GM19193 (cell line): ENCODE measurements around the gene HDGFL1.

ENCODE experiments used
- POLR2A ChIP-seq: IDR thresholded peaks from 4 replicates; pipeline ENCODE4 v1.6.1; 2011; ENCODE audit not compliant: insufficient read depth, insufficient read length; ENCODE audit errors: extremely low read depth

Gene HDGFL1

DNA sequence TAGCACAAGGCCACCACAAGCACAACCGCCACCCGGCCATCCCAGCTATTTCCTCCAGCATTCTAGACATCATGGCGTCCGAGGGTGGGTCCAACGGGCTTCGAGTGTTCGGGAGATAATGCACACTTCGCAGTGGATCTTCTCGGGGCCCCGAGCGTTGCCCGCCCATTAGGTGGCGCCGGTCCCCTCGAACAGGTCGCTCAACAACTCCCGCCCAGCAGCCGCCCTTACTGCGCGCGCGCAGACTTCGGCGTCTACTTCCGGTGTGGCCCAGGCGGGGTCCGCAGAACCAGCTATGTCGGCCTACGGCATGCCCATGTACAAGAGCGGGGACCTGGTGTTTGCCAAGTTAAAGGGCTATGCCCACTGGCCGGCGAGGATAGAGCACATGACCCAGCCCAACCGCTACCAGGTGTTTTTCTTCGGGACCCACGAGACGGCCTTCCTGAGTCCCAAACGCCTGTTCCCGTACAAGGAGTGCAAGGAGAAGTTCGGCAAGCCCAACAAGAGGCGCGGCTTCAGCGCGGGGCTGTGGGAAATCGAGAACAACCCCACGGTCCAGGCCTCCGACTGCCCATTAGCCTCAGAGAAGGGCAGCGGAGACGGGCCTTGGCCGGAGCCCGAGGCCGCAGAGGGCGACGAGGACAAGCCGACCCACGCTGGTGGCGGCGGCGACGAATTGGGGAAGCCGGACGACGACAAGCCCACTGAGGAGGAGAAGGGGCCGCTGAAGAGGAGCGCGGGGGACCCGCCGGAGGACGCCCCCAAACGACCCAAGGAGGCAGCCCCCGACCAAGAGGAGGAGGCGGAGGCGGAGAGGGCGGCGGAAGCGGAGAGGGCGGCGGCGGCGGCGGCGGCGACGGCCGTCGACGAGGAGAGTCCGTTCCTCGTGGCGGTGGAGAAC lies at the start of gene HDGFL1:
HDGFL1 (plus strand) TSS at position 286 of the 904 bp plus-strand sequence; CDS start at position 296, 10 bp downstream.
- no peak for TF ChIP-seq POLR2A

DNA sequence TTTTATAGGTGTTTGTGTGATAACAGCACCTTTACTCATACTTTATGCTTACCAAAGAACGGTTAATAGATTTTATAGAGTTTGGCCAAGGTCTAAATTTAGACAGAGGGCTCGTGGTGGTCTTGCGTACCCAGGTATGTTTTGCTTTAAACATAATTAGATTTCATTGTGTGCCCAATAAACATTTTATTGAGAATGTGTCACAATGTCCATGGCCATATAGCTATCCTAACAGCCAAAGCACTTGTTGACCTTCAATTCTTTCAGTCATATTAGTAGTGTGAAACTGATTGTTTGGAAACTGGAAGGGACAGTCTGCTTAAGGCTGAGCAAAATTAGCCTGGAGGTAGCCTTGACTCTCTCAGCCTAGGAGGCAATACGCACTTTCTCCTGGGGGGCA lies 48.3 kb upstream of the HDGFL1 start:
- TF ChIP-seq POLR2A = no peak

DNA sequence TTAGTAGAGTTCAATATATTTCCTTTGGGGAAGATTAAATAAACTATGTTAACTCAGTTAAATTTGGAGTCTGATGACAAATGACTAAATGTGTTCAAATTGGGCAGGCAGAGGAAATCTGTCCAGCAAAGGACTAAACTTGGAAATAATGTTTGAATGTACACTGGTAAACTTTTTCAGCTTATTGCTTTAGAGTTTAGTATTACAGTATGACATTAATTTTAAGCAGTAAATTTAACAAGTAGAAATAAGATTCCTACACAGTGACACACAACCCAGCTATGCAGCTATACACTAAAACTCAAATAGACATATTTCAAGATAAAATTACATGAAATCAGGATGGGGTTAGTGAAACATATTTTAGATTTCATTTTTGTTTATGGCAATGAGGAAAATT lies 42.6 kb upstream of the HDGFL1 start:
- TF ChIP-seq POLR2A = no peak

DNA sequence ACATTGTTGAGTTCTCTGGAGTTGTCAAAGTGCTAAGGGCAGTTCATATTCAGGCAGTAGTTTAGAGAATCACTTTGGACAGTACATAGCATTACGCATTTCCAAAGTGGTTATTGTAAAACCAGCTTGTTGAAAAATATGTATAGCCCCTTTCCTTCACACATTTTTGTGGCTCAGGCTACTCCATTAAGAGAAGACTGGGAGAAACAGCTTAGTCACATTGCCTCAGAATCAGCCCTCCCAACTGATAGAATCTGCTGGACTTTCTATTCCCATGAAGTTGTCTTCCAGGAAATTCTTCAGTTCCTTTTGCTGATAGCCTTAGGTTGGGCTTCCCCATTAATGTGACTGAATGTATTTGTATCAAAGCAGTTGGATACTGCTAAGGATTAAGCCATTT lies 39.5 kb upstream of the HDGFL1 start:
- no peak for TF ChIP-seq POLR2A

DNA sequence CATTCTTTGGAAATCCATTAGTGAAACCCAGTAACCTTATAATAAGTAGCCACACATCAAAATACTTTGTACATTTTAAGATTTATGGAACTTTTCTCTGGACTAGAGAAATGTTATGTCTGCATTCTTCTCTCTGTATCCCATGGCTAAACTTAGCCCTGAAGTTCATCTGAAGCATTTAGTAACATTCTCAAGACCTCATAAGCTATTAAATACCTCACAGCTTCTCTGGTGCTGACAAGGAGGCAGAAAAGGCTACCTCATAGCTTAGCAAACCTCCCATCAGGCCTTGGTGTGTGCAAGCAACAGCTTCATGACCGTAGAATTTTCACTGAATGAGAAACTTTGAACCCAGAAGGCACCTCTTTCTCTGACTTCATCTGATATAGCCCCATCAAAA lies 38.9 kb upstream of the HDGFL1 start:
- TF ChIP-seq POLR2A = no peak

DNA sequence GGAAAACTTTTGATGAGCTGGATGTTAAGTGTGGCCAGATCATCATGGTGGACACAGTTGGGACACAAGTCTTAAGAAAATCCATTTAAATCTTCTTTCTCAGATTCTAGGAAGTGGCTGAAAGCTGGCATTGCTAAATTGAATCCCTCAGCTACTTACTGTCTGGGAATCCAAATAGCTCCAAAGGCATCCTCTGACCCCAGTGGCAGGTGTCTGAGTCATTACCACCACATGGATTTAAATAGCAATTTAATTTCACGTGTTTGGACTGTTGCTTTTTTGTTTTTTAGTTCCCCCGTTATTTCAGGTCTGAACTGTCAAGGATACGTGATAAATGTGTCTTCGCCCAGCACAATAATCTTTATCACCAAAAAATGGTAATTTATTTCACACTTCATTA lies 33.2 kb upstream of the HDGFL1 start:
- no peak for TF ChIP-seq POLR2A

DNA sequence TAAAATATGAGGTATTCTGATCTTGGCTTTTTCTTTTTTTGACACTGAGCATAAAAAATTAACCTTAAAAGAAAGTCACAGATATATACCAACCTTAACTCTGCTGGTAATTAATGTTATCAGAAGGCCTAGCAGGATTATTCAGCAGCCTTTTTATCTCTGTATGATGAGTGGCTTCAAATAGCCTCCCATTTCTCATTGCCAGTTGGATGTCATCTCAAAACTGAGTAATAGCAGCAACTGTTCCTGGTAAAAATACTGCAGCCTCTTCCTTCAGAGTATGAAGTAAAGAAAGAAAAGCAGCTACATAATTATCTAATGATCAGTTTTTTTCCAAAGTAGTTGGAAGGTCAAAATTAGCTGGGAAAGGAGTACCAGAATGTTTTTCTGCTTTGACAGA lies 24.9 kb upstream of the HDGFL1 start:
- TF ChIP-seq POLR2A = no peak

DNA sequence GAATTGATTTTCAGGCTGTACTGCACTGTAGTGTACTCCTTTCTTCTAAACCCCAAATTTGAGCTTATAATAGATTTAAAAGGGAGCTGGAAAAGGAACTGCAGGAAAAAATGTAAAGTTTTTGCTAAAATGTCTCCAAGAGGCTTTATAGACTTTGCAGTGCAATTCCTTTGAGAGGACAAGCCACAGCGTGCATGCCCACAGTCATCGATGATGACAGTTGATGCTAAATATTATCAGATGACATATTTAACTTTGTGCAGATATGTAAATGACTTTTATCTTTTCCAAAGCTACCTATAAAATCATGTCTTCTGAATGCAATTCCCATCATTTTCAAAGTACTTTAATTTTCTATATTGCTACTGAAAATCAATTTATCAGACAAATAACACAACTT lies 24.3 kb upstream of the HDGFL1 start:
- TF ChIP-seq POLR2A = no peak

DNA sequence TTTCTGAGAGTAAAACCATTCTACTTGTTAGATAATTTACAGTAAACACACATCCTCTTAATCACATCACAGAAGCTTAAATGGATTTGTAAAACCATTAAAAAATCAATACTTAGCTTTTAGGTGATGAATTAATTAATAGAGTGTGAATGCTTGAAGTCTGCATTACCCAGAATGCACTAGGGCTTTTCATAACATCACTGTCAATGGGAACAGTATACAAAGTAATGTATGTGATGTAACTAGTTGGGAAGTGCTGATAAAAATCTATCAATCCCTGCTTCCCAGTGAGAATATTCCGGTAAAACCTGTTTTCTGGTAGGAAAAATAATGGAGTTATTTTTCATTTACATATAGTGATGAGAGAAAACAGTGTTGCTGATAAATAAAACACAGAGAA lies 23.1 kb upstream of the HDGFL1 start:
- no peak for TF ChIP-seq POLR2A

DNA sequence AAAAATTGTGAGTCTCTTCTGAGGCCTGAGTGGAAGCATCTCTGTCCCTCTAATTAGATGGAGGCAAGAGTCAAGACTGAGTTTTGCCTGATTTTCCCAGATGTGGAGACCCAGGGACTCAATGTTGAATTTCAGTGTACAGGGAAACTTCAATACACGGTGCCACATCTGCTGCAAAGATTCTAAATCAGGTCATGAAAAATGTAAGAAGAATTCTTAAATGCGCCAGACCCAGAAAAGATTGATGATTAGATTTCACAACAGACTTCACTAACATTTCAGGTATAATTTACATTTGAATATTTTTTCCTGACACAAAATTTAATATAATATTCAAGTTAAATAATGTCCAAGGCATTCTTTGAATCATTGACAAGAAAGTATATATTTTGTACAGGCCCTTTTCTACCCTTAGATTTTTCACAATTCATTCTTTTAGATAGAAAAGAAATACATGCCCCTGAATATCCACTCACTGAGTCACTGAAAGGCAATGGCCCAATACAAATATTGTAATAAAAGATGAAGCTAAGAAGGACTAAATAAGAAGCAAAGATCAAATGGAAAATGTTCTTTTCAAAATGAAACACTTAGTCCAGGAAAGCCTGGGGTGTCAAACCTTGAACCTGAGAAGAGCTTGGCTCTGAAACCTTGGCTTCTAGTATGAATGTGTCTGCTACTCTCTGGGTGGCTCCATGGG lies 18.2 kb upstream of the HDGFL1 start:
- no peak for TF ChIP-seq POLR2A

DNA sequence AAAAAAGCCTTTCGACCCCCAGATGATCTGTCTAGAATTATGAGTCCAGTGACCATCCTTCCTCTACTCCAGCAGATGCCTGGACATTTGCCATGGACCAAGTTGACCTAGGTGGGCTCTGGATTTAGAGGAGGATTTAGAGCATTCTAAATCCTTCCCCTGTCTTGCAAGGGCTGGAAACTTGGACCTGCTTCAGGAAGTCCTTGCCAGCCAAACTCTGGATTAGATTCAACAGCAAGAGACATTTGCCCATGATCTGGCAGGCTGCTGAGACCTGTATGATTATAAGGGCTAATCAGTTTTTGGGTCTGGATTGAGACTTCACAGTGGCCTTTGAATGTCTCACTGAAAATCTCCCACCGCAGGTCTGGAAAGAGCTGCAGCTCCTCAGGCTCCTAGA lies 13.1 kb upstream of the HDGFL1 start:
- no peak for TF ChIP-seq POLR2A

DNA sequence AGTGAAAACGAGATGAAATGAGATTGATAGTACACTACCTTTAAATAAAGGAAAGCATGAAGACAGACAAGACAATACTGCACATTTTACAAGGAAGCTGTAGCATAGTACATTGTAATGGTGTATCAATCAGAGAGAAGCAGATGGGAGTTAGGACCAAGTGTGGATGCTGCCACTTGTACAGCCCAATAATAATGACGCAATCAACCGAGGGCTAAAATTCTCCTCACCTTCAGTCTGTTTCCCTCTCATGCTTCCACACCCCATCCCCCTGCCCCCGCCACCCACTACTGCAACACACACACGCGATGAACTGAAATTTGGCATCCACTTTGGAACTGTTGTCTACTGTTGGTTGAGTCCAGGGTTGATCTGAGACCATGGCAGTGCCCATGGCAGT lies 12.4 kb upstream of the HDGFL1 start:
- no peak for TF ChIP-seq POLR2A

DNA sequence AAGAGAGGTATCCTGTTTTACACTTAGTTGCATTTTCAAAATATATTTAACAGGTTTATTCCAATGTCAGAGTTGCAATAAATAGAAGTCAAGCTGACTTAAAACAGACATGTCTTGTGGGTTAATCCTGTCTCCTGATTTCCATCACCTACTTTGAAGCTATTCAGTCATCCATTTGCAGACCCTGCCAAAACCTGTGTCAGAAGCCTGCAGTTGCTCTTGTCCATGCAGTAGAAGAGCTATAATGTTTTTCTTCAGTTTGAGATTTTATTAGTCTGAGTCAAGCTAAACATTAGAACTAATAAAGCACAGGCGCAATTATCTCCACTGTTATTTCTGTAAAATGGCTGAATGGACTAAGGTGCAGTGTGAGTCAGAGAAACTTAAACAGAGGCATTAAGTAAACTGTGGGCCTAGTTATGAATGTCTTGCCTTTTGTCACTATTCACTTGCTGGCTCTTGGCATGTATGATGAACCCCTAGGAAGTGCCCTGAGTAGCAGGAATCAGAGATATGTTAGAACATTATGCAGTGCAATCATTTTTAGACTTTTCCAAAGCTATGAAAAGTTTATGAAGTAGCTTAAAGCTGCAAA lies 11.0 kb upstream of the HDGFL1 start:
- TF ChIP-seq POLR2A = no peak

DNA sequence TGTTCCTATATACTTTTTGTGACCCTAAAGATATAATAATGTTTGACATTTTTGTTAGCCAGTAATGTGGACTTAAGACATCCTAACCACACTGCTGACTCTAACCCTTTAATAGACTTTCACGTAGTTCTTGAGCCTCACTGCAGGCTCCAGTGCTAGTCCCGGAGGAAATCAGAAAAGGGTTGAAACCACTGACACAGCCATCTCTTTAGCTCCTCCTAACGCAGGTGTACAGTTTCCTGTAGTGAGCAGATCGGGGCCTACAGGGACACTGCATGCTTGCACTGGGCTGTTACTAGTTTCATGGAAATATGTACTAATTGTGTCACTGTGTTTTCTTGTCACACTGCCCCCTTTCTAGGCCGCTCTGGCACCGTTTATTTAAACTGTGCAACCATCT lies 512 bp upstream of the HDGFL1 start:
- no peak for TF ChIP-seq POLR2A

DNA sequence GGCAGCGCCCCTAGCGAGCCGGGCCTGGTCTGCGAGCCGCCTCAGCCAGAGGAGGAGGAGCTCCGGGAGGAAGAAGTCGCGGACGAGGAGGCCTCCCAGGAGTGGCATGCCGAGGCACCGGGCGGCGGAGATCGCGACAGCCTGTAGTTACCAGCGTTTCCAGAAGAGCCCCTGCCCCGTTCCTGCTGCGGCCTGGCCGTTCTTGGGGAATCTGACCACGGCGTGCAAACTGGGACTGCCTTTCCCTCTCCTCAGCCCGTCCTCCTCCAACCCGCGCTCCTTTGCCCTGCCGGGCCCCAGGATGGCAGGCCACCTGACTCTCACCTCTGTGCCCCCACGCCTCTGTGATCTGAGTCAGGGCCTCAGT lies 802 bp downstream of the HDGFL1 start:
- TF ChIP-seq POLR2A = no peak

DNA sequence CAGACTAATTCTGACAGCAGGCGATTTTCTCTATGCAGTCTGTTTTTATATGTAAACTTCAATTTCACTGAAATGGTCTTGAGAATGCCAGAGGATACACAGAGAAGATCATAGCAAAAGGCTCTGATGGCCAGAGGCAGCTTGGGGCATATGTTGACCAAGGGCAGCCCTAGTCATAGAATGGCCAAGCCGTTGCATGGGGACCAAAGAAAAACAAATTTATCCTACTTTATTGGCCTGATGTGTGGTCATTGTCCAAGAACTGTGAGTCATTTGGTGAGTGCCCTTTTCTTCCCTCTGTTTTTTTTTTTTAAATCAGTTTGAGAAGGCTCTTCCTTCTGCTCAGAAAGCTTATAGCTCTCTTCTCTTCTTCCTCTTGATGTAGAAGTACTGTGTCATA lies 5.8 kb downstream of the HDGFL1 start:
- no peak for TF ChIP-seq POLR2A
